ENCODE results near the gene STEAP3. TPM values are rescaled to one million over a fixed set of nuclear protein-coding genes. Genes with fewer than 3 reads are reported as not detected.

Gene STEAP3
- total and polyA plus RNA-seq, 2 donors (not counting 3 experiments of a cell fraction or from before 2014, with no cell fraction given), result 8.6 to 17.4 TPM

DNA sequence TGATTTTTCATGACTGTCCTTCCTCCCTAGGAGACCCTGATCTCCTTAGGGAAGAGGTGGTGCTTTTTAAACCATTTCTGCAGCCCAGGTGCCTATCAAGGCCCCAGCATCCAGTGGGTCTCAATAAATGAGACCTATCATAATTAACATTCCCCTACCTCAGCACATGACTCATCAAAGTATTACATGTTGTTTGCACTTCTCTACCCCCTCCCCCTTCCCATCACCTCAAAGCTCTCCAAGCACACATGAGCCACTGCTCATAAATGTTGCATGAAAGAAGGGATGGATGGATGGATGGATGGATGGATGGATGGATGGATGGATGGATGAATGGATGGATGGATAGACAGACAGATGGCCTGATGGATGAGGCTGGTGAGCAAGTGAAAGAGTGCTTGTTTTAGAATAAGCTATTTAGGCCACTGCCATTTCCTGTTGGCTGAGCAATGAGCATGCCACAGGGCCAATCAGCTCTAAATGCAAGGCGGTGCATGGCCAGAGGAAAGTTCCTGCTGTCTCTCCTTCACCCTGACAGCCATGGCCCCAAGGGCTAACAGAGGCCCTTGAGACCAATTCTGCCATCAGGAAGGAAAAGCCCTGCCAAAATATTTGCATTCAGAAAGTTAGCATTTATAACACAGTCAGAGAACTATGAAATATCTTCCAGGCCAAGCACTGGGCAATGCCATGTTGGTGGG is 20.9 kb upstream of the STEAP3 start:
- Histone ChIP-seq H3K9me3 (replicated peaks; ENCODE audit: control insufficient read depth, insufficient read depth, low read length) (no peaks in the 10 kb centered on the region), H3K9ac (replicated peaks; ENCODE audit: extremely low read depth, insufficient read depth, low read length) (no peak overlapping the region), H3K9me1 (replicated peaks; ENCODE audit: control insufficient read depth, extremely low read depth, insufficient read depth, low read length) (no peaks in the 10 kb centered on the region), H3K27ac (ENCODE audit: insufficient read depth, low read depth, low read length) (no peak overlapping the region), H3K79me2 (ENCODE audit: control insufficient read depth, insufficient read depth, low read length) (no peaks in the 10 kb centered on the region), H3K4me3 (replicated peaks in 1 of 3; ENCODE audit: insufficient read depth in 1 of 3, low read depth in 1 of 3, low read length in 3 of 3) (no peak overlapping the region), H3K36me3 (ENCODE audit: control insufficient read depth in 2 of 2, extremely low read depth in 1 of 2, insufficient read depth in 2 of 2, low read length in 2 of 2) (no peaks in the 10 kb centered on the region), H4K20me1 (replicated peaks; ENCODE audit: control insufficient read depth, extremely low read depth, insufficient read depth, low read length) (no peaks in the 10 kb centered on the region), H2AFZ (ENCODE audit: low read depth, low read length) (no peak overlapping the region), H3K27me3 (ENCODE audit: control insufficient read depth in 2 of 2, insufficient read depth in 2 of 2, low read length in 2 of 2) (peaks cover 0 to 2% of the 10 kb centered on the region in 2 experiments), H3K4me1 (ENCODE audit: control insufficient read depth, extremely low read depth, insufficient read depth, low read length) (no peaks in the 10 kb centered on the region), H3K4me2 (ENCODE audit: insufficient read depth, low read length) (no peak overlapping the region)
- dilution Hi-C loops (cut with MboI; ENCODE audit: extremely low pct_ligation_motif_present, low sequenced_read_pairs), result no loop called here
- intact Hi-C loops (cut with micrococcal nuclease), result no loop called here
- DNase-seq (ENCODE audit: low read depth, low spot score), result no peak
- FAIRE-seq, result no peak
- ChIA-PET CTCF (no interaction called here), POLR2A (no interaction called here)
- TF ChIP-seq POLR2A (IDR thresholded peaks at IDR 0.05; ENCODE audit: low read depth, low read length) (no peak), JUN (IDR thresholded peaks at IDR 0.05; ENCODE audit: borderline replicate concordance, insufficient read depth, insufficient read length, low read depth) (no peak), FOS (IDR thresholded peaks at IDR 0.05; ENCODE audit: borderline replicate concordance, insufficient read depth, low read length) (no peak), GATA2 (IDR thresholded peaks at IDR 0.05; ENCODE audit: insufficient read depth, insufficient read length, low read depth, low read length) (no peak), MYC (IDR thresholded peaks at IDR 0.05; ENCODE audit: low read depth, low read length) (no peak), POLR2AphosphoS5 (IDR thresholded peaks at IDR 0.05; ENCODE audit: insufficient read depth, low read depth, low read length) (no peak), EZH2 (IDR thresholded peaks at IDR 0.05; ENCODE audit: borderline replicate concordance, low read depth, low read length, severe bottlenecking) (no peak)
- TF ChIP-seq, protein P1, sequence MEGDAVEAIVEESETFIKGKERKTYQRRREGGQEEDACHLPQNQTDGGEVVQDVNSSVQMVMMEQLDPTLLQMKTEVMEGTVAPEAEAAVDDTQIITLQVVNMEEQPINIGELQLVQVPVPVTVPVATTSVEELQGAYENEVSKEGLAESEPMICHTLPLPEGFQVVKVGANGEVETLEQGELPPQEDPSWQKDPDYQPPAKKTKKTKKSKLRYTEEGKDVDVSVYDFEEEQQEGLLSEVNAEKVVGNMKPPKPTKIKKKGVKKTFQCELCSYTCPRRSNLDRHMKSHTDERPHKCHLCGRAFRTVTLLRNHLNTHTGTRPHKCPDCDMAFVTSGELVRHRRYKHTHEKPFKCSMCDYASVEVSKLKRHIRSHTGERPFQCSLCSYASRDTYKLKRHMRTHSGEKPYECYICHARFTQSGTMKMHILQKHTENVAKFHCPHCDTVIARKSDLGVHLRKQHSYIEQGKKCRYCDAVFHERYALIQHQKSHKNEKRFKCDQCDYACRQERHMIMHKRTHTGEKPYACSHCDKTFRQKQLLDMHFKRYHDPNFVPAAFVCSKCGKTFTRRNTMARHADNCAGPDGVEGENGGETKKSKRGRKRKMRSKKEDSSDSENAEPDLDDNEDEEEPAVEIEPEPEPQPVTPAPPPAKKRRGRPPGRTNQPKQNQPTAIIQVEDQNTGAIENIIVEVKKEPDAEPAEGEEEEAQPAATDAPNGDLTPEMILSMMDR (IDR thresholded peaks at IDR 0.05; ENCODE audit: extremely low read depth in 1 of 2, insufficient read depth in 1 of 2, low read depth in 1 of 2, low read length in 2 of 2), result no peak
- TF ChIP-seq, protein P2, sequence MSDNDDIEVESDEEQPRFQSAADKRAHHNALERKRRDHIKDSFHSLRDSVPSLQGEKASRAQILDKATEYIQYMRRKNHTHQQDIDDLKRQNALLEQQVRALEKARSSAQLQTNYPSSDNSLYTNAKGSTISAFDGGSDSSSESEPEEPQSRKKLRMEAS (IDR thresholded peaks at IDR 0.05; ENCODE audit: insufficient read depth, insufficient read length), result no peak
- BruUV-seq (replicated peaks), result no TSS peak
